NCI-H2196 (cell line): ENCODE data around the gene TUBGCP3.
"Not testable (repeated sequence)": the region's sequence is repeated elsewhere in the genome, so short reads cannot be mapped to it uniquely, and the experiment has no call there.

Experiments
- DNase-seq: peaks from one replicate; lab custom pipeline; 2025; ENCODE audit not compliant: unreplicated experiment; lab: John Stamatoyannopoulos, UW

Gene TUBGCP3, protein sequence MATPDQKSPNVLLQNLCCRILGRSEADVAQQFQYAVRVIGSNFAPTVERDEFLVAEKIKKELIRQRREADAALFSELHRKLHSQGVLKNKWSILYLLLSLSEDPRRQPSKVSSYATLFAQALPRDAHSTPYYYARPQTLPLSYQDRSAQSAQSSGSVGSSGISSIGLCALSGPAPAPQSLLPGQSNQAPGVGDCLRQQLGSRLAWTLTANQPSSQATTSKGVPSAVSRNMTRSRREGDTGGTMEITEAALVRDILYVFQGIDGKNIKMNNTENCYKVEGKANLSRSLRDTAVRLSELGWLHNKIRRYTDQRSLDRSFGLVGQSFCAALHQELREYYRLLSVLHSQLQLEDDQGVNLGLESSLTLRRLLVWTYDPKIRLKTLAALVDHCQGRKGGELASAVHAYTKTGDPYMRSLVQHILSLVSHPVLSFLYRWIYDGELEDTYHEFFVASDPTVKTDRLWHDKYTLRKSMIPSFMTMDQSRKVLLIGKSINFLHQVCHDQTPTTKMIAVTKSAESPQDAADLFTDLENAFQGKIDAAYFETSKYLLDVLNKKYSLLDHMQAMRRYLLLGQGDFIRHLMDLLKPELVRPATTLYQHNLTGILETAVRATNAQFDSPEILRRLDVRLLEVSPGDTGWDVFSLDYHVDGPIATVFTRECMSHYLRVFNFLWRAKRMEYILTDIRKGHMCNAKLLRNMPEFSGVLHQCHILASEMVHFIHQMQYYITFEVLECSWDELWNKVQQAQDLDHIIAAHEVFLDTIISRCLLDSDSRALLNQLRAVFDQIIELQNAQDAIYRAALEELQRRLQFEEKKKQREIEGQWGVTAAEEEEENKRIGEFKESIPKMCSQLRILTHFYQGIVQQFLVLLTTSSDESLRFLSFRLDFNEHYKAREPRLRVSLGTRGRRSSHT

DNA sequence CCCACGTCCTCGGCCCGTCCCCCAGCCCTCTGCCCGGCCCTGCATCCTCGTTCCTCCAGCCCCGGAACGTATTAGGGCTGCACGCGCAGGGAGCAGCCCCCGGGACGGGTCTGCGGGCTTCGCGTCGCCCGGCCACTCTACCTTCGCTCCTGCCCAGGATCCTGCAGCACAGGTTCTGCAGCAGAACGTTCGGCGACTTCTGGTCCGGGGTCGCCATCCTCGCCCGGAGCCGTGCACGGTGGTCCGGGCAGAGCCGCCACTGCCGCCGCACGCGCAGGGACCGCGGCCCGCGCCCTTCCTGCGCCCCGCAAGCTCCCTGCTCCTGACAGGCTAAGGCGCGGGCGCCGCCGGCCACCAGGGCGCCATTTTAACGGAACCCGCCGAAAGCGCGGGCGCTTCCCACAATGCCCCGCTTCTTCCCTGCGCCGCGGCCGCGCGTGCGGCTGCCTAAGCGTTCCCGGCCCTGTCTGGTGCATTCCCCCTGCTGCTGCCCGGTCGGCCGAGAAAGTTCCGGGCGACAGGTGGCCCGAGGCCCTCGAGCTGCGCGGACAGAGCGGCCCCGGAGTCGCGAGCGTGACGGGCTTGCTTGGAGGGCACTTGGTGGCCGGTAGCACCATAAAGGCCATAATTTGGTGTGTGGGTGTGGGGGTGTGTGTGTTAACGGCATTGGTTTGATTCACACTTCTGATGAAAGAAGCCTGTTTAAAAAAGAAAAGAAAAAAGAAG, at the start of gene TUBGCP3:
TUBGCP3 (minus strand) TSS at position 390 of the 726 bp plus-strand sequence; CDS start at position 217, 173 bp downstream.
- peak; percentile 68 for DNase-seq

DNA sequence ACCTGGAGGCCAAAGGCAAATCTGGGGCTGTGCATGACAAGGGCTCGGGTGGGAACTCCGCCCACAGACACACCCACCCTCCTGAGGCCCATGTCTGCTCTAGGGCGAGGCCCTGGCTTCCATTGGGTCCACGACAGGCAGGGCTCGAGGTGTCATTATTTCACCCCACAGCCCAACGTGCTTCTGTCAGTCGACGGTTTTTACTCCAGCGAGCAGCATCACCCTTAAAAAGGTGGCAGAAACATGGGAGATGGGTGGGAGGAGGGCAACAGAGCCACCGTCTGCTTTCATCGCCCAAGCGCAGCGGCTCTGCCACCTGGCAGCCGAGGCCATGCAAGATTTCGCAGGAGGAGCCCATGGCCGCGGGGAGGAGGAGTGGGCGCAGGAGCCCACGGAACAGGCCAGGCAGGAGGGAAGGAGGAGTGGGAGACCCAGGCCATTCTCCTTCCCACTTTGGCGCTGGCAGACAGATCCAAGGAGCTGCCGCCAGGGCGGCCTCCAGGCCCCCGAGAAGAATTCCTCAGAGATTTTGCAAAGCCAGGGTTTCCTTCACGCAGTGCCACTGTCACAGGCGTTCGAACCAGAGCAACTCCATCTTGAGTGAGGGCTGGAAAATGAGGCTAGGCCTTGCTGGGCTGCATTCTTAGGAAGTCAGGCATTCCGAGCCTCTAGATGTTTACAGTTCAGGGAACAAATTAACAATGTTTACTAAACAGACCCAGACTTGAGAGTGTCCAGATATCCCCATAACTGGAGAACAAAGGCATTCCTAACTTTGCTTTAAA, 49.3 kb upstream of the TUBGCP3 start:
- DNase-seq, result no peak

DNA sequence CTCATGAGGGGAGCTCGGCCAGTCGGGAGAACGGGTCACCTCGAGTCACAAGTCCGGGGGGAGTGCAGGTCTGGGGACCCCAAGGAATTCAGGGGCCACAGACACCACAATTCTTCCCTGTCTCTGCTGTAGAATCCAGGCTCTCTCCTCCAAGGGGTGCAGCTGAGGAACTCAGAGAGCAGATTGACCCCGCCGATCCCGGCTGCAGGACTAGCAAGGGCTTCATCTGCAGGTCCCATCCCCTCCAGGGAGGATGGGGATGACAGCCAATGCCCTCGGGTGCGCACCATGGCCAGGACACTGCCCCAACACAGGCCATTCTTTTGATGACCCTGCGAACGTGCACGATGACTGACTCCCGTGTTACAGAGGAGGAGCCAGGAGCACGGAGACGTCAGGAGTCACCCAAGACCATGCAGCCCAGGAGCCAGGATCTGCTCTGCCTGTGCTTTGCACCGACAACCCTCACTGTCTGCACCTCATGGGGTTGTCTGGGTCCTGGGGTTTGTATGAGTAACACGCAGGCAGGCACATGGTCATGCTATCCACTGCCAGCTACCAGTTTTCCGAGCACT, 48.5 kb upstream of the TUBGCP3 start:
- no peak for DNase-seq

DNA sequence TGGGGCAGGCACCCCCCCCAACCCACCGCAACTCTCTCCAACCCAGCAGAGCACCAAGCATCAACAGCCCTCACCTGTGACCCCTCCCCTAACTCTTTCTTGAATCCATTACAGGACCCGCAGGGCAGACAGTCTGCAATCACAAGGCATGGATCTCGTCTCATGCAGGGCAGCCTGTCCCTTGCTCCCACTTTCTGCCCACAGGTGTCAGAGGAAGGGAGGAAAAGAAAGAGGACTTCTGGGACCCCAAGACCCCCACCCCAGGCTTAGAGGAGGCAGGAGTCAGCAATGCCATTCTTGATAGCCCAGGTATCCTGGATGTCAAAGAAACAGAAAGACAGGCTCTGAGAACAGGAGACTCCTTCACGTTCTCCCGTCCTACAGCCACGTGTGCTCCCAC, 47.4 kb upstream of the TUBGCP3 start:
- DNase-seq, result no peak

DNA sequence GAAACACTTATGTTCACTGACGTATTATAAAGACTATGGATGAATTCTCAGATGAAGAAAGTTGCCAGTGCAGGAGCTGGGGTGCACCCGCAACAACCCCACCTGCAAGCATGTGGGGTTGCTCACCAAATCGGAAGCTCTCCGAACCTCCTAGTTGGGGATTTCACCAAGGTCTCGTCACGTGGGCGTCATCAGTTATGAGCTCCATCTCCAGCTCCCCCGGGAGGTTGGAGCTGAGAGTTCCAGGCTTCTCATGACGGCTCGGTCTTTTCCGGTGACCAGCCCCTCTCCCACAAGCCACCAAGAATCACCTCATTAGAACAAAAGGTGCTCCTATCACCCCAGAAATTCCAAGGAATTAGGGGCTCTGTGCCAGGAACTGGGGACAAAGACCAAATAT, 46.1 kb upstream of the TUBGCP3 start:
- no peak for DNase-seq

DNA sequence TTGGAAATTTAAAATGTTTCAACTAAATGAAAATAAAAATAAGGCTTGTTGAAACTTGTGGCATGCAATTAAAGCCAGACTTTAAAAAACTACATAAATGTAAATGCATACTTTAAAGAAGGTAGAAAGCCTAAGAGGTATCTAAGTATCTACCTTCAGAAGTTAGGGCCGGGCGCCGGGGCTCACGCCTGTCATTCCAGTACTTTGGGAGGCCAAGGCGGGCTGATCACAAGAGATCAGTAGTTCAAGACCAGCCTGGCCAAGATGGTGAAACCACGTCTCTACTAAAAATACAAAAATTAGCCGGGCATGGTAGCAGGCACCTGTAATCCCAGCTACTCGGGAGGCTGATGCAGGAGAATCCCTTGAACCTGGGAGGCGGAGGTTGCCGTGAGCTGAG, 42.3 kb upstream of the TUBGCP3 start:
- not testable (repeated sequence) for DNase-seq

DNA sequence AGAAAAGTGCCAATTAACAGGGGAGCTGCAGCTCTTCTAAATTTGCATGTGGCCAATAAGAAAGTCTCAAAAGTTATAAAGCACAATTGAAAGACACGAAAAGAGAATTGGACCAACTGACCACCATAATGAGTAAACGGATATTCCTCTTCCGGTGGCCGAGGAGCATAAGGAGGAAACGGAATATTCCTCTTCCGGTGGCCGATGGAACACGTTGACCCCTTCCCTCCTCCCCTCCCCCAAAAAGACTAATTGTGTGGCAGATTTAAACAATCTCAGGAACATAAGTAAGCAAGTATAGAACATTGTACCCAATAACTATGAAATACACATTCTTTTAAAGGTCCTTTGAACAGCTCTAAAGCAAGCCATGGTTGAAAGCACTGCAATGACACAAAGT, 41.2 kb upstream of the TUBGCP3 start:
- no peak for DNase-seq

DNA sequence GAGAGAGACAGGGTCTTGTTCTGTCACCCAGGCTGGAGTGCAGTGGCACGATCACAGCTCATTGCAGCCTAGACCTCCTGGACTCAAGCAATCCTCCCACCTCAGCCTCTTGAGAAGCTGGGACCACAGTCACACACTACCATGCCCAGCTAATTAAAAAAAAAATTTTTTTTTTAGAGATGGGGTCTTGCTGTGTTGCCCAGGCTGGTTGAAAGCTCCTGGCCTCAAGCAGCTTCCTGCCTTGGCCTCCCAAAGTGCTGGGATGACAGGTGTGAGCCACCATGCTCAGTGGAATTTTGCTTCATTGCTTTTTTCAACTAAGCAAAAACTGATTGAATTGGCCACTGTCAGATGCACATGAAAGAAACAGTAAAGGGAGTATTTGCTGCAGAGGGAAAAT, 39.7 kb upstream of the TUBGCP3 start:
- DNase-seq, result not testable (repeated sequence)

DNA sequence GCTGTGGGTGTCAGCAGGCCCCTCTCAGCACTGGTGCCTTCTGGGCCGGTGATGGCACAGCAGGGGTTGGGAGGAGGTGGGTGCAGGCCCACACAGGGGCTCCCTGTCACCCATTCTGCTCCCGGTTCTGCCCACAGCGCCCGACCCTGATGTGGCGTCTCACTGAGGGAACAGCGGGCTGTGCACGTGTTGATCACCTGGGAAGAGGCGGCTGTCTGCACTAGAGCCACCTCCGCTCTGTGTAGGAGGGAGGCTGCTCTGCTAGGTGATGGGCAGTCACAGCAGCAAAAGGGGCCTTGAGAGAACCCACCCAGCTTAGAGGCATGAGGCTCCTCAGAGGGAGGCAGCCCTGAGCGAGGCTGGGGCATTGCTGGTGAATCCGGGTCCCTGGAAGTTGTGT, 39.2 kb upstream of the TUBGCP3 start:
- DNase-seq, result no peak

DNA sequence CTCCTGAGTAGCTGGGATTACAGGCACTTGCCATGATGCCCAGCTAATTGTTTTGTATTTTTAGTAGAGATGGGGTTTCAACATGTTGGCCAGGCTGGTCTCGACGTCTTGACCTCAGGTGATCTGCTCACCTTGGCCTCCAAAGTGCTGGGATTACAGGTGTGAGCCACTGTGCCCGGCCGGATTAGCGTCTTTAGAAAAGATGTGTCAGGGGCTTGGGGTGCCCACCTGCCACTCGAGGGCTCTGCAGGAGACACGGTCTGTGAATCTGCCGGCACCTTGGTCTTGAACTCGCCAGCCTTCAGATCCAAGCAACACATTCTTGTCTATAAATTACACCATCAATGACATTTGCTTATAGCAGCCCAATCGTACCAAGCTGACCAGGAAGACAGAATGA, 38.8 kb upstream of the TUBGCP3 start:
- no peak for DNase-seq

DNA sequence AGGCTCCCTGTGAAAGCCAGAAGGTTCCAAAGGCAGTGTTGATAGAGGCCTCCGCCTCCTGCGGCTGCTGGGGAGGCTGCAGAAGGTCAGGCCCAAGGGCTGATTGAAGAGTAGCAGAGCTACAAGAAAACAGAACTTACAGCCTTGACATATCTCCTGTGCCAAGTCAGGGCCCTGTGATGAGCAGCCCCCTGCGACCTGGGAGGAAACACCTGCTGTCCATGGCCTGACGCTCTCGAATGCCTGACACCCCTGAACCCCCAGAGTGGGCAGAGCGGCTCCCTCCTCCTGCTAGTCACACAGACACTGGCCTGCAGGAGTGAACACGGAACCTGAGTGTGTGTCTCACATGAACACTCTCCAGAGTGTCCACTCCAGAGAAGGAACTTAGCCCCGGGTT, 38.2 kb upstream of the TUBGCP3 start:
- no peak for DNase-seq

DNA sequence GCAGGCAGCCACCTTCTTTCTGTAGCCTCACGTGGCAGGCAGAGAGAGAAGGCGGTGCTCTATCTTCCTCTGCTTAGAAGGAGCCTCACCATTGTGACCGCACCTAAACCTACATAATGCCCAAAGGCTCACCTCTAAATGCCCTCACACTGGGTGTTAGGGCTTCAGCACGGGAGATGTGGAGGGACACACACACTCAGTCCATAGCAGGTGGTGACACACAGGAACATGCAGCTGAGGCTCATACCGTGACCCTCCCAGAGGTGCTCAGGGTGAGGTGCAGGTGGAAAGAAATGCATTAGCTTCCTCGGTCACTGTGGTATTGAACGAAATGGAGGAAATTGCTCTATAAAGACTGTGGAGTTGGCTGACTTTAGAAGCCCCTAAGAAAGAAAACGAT, 37.7 kb upstream of the TUBGCP3 start:
- DNase-seq, result no peak

DNA sequence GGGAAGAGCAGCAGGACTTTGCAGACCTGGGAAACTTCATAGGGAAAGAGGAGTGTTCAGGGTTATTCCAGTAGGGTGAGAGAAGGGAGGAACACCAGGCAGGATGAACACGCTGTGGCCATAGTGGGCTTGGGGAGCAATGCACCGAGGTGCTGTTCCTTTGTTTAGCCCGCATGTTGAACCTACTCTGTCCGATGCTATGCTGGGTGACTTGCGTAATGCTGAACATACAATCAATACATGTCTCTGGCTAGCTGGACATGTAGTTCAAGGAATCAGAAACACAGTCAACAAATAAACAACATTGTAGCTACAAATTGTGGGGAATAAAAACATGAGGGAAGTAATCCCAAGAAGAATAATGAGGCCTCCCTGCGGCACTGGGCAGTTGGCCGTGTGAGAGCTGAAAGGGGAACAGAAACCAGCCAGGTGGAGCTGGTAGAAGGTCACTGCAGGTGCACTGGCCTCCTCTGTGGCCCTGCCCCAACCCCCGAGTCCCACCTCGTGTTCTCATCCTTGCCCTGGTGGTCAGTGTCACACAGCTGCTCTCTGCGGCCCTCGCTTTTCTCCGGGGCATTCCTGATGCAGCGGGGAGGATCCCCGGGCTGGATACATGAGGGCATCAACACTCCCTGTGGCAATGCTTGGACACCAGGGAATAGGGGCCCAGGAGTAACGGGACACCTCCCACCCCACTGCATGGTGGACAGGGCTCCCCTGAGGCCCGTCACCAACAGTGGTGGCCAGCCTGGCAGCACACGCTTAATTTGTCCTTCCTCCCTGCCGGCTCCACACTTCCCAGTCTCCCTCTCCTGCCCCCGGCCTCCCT, 36.9 kb upstream of the TUBGCP3 start:
- no peak for DNase-seq

DNA sequence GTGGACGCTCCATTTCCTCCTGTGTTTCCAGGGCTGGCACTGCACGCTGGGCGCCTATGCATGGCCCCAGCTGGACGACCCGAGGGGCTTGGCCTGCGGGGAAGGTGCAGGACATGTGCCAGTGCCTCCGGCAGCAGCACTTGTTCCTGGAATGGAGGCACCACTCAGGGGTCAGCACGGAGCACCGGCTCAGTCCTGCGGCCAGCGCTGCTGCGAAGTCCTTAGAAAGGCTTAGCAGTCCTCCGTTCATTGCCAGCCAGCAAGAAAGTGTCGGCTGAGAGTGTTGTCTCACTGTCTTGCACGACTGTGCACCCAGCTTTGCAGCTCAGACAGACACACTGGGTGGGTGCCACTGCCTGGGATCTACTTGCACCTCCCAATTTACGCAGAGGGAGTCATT, 36.1 kb upstream of the TUBGCP3 start:
- DNase-seq, result no peak

DNA sequence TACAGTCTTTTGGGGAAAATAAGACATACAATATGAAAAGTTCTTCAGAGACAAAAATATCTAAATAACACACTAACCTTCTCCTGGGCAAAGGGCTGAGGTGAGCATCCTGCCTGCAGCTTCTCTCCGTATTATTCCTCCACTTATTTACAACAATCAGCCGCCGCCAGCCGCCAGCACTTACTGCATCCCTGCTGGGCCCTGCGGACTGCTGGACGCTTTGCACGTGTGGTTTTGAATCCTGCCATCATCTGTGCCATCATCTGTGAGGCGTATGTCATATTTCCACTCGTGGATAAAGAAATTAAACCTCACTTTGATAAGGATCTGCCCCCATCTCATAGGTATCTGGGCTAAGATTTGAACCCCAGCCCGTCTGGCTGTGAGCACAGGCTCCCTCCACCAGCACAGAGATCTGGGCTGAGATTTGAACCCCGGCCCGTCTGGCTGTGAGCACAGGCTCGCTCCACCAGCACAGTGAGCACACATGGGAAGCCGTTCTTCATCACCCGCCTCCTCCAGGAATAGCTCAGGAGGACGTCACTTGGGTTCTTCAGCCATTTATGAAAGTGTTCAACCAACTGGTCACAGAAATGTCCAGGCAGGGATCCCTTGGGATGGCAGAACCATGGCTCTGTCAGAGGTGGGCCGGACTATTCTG, 35.2 kb upstream of the TUBGCP3 start:
- no peak for DNase-seq

DNA sequence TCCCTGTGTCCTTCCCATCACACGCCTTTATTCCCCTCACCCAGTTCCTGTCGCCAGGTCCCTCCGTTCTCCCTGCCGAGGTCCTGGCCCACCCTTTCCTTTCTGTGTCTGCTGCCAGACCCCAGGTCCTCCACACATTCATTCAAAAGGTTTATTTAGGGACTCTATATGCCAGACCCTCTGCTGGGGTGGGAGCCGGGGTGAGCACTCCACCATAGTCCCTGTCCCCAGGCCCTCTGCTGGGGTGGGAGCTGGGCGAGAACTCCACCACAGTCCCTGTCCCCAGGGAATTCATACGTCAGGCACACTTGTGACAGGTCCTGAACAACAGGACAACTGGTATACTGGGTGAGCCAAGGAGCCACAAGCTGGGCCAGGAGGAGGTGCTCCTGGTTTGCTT, 34.4 kb upstream of the TUBGCP3 start:
- DNase-seq, result no peak

DNA sequence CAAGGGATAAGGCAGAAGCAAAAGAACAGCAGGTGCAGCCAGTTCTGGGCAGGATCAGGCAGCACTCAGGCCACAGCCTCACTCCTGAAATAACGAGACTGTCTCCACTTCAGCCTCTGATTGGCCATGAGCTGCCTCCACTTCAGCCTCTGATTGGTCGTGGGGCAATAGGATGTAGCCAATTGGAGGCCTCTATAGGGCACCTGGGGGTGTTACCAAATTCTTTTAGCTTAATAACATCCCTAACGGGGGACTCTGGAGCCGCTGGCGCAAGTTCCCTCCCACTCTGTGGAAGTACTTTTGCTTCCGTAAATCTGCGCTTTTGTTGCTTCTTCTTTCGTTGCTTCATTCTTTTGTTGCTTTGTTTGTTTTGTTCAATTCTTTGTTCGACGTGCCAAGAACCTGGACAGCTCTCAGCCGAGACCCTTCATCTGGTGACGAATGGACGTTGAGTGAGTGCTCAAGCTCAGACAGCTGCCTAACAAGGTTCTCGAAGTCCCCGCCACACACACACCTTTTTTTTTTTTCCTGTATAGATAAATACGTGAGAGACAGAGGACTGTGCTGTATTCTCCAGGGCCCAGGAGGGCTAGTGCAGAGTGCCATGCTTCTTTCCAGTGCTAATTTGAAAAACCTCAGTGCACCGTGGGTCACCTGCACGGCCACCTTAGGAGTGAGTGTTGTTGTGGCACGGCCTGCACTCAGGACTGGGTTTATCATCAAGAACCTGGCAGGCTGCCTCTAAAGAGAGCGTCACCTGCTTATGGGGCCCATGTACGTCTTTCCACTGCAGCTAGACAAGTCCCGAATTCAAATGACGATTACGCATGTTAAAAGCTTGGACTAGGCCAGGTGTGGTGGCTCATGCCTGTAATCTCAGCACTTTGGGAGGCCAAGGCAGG, 32.0 kb upstream of the TUBGCP3 start:
- peak; percentile 75 for DNase-seq

DNA sequence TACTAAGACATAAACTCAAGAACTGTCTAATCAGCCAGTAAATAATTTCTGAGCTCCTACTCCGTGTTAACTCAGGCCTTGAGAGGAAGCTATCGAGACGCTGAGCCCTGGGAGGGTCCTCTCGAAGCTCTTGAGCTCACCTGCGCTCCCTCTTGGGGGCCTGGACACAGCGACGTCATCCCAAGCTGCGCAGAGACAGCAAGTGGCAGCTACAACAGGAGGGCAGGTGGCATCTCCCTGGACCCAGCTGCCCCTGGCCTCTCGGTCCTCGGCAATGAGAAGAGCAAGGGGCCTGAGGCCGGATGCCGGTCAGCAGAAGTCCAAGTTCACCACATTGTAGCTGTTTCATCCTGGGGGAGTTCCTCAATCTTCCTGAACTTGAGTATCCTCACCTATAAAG, 30.5 kb upstream of the TUBGCP3 start:
- no peak for DNase-seq
